NK-92 treated with Interleukin-12 subunit alpha and Interleukin-12 subunit beta, amount 100 ng/mL, for 24 hours (cell line): ENCODE data around the gene PROX2.

ENCODE experiments used
- DNase-seq: peaks from one replicate; lab custom pipeline; 2025; lab: John Stamatoyannopoulos, UW

PROX2 gene

GRCh38 chr14:74875204-74875603, 741 bp downstream of the PROX2 start:
- no peak for DNase-seq

- no peak for DNase-seq
These were observed 4.1 kb downstream of the PROX2 start for GRCh38 chr14:74871819-74872218.

- no peak for DNase-seq
These were observed 7.2 kb downstream of the PROX2 start for GRCh38 chr14:74868739-74869138.

- peak; percentile 23 for DNase-seq
These were observed 8.3 kb downstream of the PROX2 start for GRCh38 chr14:74867673-74868072.

GRCh38 chr14:74866708-74867389, 9.1 kb downstream of the PROX2 start:
- no peak for DNase-seq

GRCh38 chr14:74865156-74865555, 10.8 kb downstream of the PROX2 start:
- no peak for DNase-seq

- no peak for DNase-seq
These were observed 11.7 kb downstream of the PROX2 start for GRCh38 chr14:74864198-74864597.

GRCh38 chr14:74863274-74863673, 12.7 kb downstream of the PROX2 start:
- DNase-seq = no peak

GRCh38 chr14:74861734-74862090, 14.2 kb downstream of the PROX2 start:
- DNase-seq = no peak

- DNase-seq = peak; percentile 73
These were observed 14.8 kb downstream of the PROX2 start for GRCh38 chr14:74860899-74861733.

GRCh38 chr14:74859757-74860552, 16.0 kb downstream of the PROX2 start:
- DNase-seq = no peak

- DNase-seq = no peak
These were observed 17.9 kb downstream of the PROX2 start for GRCh38 chr14:74858022-74858421.

- DNase-seq = no peak
These were observed 19.6 kb downstream of the PROX2 start for GRCh38 chr14:74856366-74856765.

GRCh38 chr14:74855945-74856344, 20.0 kb downstream of the PROX2 start:
- no peak for DNase-seq

GRCh38 chr14:74855021-74855420, 20.9 kb downstream of the PROX2 start:
- no peak for DNase-seq

- DNase-seq = no peak
These were observed 22.4 kb downstream of the PROX2 start for GRCh38 chr14:74853581-74853980.

GRCh38 chr14:74852922-74853530, 22.9 kb downstream of the PROX2 start:
- no peak for DNase-seq

GRCh38 chr14:74848768-74849167, 27.2 kb downstream of the PROX2 start:
- no peak for DNase-seq

- no peak for DNase-seq
These were observed 28.8 kb downstream of the PROX2 start for GRCh38 chr14:74846968-74847665.

GRCh38 chr14:74846168-74846567, 29.8 kb downstream of the PROX2 start:
- DNase-seq = no peak

- no peak for DNase-seq
These were observed 32.3 kb downstream of the PROX2 start for GRCh38 chr14:74843653-74844052.
